Parathyroid adenoma (tissue), 2 donors: ENCODE measurements around the gene CD151.

ENCODE experiments used
- H2AFZ ChIP-seq: fragments of 300-600 bp; sonication (generic); one replicate; pipeline ENCODE4 v1.7.0; 2017; ENCODE audit warnings: antibody characterized with exemption, mild to moderate bottlenecking
- H3K27ac ChIP-seq: fragments of 300-600 bp; sonication (generic); one replicate; pipeline ENCODE4 v1.7.0; 2017
- H3K27me3 ChIP-seq: fragments of 300-600 bp; sonication (generic); one replicate; pipeline ENCODE4 v1.7.0; 2017; ENCODE audit warnings: low read length; ENCODE audit not compliant: control insufficient read depth, insufficient read depth
- H3K36me3 ChIP-seq: fragments of 300-600 bp; sonication (generic); one replicate; pipeline ENCODE4 v1.7.0; 2017; ENCODE audit warnings: low read length; ENCODE audit not compliant: control insufficient read depth, insufficient read depth
- H3K4me1 ChIP-seq: fragments of 300-600 bp; sonication (generic); one replicate; pipeline ENCODE4 v1.7.0; 2017; ENCODE audit warnings: control low read depth
- H3K4me2 ChIP-seq: fragments of 300-600 bp; sonication (generic); one replicate; pipeline ENCODE4 v1.7.0; 2017; ENCODE audit warnings: low read length
- H3K4me3 ChIP-seq: fragments of 300-600 bp; sonication (generic); one replicate; pipeline ENCODE4 v1.7.0; 2017; ENCODE audit warnings: low read depth, low read length
- H3K79me2 ChIP-seq: fragments of 300-600 bp; sonication (generic); one replicate; pipeline ENCODE4 v1.7.0; 2017; ENCODE audit warnings: control low read depth
- H3K9ac ChIP-seq: fragments of 300-600 bp; sonication (generic); one replicate; pipeline ENCODE4 v1.7.0; 2017; ENCODE audit warnings: mild to moderate bottlenecking
- H3K9me3 ChIP-seq: fragments of 300-600 bp; sonication (generic); one replicate; pipeline ENCODE4 v1.7.0; 2017; ENCODE audit warnings: low read length; ENCODE audit not compliant: control insufficient read depth
- CTCF ChIP-seq: fragments of 300-600 bp; sonication (generic); IDR thresholded peaks from one replicate; pipeline ENCODE4 v1.7.0; 2017; ENCODE audit warnings: antibody characterized with exemption, mild to moderate bottlenecking
- donor health status: primary hyperparathyroidism.

Gene CD151

GRCh38 chr11:819129-819931 lies 13.4 kb upstream of the CD151 start:
- peak overlapping the region; percentile 75 for H3K27ac ChIP-seq
- H3K79me2 ChIP-seq: peaks cover 2% of the 10 kb centered on the region
- no peaks in the 10 kb centered on the region for H3K9me3 ChIP-seq
- peaks cover 5% of the 10 kb centered on the region for H3K4me1 ChIP-seq
- H3K36me3 ChIP-seq: no peaks in the 10 kb centered on the region
- H3K4me2 ChIP-seq: peak overlapping the region; percentile 81
- H3K9ac ChIP-seq: no peak overlapping the region
- H3K27me3 ChIP-seq: no peaks in the 10 kb centered on the region
- TF ChIP-seq CTCF: no peak
- peak overlapping the region; percentile 86 for H2AFZ ChIP-seq
- peak overlapping the region; percentile 79 for H3K4me3 ChIP-seq

- peak overlapping the region; percentile 75 for H3K27ac ChIP-seq
- peaks cover 5% of the 10 kb centered on the region for H3K4me1 ChIP-seq
- no peaks in the 10 kb centered on the region for H3K36me3 ChIP-seq
- H3K27me3 ChIP-seq: no peaks in the 10 kb centered on the region
- peaks cover 2% of the 10 kb centered on the region for H3K79me2 ChIP-seq
- peak overlapping the region; percentile 81 for H3K4me2 ChIP-seq
- no peak overlapping the region for H3K9ac ChIP-seq
- H3K4me3 ChIP-seq: peak overlapping the region; percentile 79
- no peak for TF ChIP-seq CTCF
- H2AFZ ChIP-seq: peak overlapping the region; percentile 51
- no peaks in the 10 kb centered on the region for H3K9me3 ChIP-seq
Measured at GRCh38 chr11:819943-820649, 12.7 kb upstream of the CD151 start.

- Histone ChIP-seq H3K79me2 (peaks cover 2% of the 10 kb centered on the region), H3K4me1 (peaks cover 5% of the 10 kb centered on the region), H3K9ac (no peak overlapping the region), H3K9me3 (no peaks in the 10 kb centered on the region), H3K36me3 (no peaks in the 10 kb centered on the region), H3K4me3 (peak overlapping the region; percentile 79), H3K27ac (no peak overlapping the region), H2AFZ (no peak overlapping the region), H3K27me3 (no peaks in the 10 kb centered on the region), H3K4me2 (peak overlapping the region; percentile 81)
- TF ChIP-seq CTCF: no peak
Measured at GRCh38 chr11:820655-821511, 11.9 kb upstream of the CD151 start.

GRCh38 chr11:821512-822371 lies 11.0 kb upstream of the CD151 start:
- Histone ChIP-seq H3K9me3 (no peaks in the 10 kb centered on the region), H3K36me3 (no peaks in the 10 kb centered on the region), H3K4me3 (no peak overlapping the region), H3K9ac (no peak overlapping the region), H3K27ac (no peak overlapping the region), H3K79me2 (peaks cover 2% of the 10 kb centered on the region), H3K27me3 (no peaks in the 10 kb centered on the region), H2AFZ (no peak overlapping the region), H3K4me1 (peaks cover 5% of the 10 kb centered on the region), H3K4me2 (no peak overlapping the region)
- no peak for TF ChIP-seq CTCF
